HepG2 (cell line): ENCODE results near the gene TGM2. TPM values are rescaled to one million over a fixed set of nuclear protein-coding genes. Genes with fewer than 3 reads are reported as not detected.

Source experiments
- ELF3 ChIP-seq: IDR thresholded peaks from 2 replicates; pipeline ENCODE4 v1.6.1; 2016; ENCODE audit warnings: missing genetic modification reagents, missing compliant biosample characterization
- MTA1 ChIP-seq: sonication (generic); formaldehyde crosslinking; IDR thresholded peaks from 2 replicates; pipeline ENCODE4 v1.4.0; 2020; ENCODE audit warnings: missing genetic modification reagents, mild to moderate bottlenecking, borderline replicate concordance
- RFX5 ChIP-seq: IDR thresholded peaks from 2 replicates; pipeline ENCODE4 v1.6.1; 2011; ENCODE audit warnings: low read depth, low read length, improper control_type of control experiment
- SRSF4 ChIP-seq: fragments of 200-400 bp; formaldehyde crosslinking; IDR thresholded peaks from one replicate; pipeline ENCODE4 v1.6.1; 2018; ENCODE audit warnings: mild to moderate bottlenecking, low read depth, low read length, moderate library complexity; ENCODE audit not compliant: poor library complexity, severe bottlenecking
- TGIF2 ChIP-seq: IDR thresholded peaks from 2 replicates; pipeline ENCODE4 v1.6.1; 2016; ENCODE audit warnings: control low read depth, missing compliant biosample characterization
- TSC22D2 ChIP-seq: sonication (generic); formaldehyde crosslinking; IDR thresholded peaks from 2 replicates; pipeline ENCODE4 v1.5.1; 2020; ENCODE audit warnings: missing genetic modification reagents, mild to moderate bottlenecking, borderline replicate concordance
- ZNF10 ChIP-seq: sonication (generic); formaldehyde crosslinking; IDR thresholded peaks from 2 replicates; pipeline ENCODE4 v1.4.0; 2020; ENCODE audit warnings: mild to moderate bottlenecking, low read depth, missing genetic modification reagents, borderline replicate concordance
- ZNF124 ChIP-seq: sonication (generic); formaldehyde crosslinking; IDR thresholded peaks from 2 replicates; pipeline ENCODE4 v1.4.0; 2020; ENCODE audit warnings: missing genetic modification reagents
- ZNF335 ChIP-seq: sonication (generic); formaldehyde crosslinking; IDR thresholded peaks from 2 replicates; pipeline ENCODE4 v1.4.0; 2020; ENCODE audit warnings: missing genetic modification reagents
- ZNF34 ChIP-seq: sonication (generic); formaldehyde crosslinking; IDR thresholded peaks from 2 replicates; pipeline ENCODE4 v1.4.0; 2020; ENCODE audit warnings: mild to moderate bottlenecking, missing genetic modification reagents, borderline replicate concordance
- ZNF619 ChIP-seq: sonication (generic); formaldehyde crosslinking; IDR thresholded peaks from 2 replicates; pipeline ENCODE4 v1.4.0; 2020; ENCODE audit warnings: mild to moderate bottlenecking, missing genetic modification reagents
- polyA plus RNA-seq, 8 experiments: library from polyadenylated mRNA; depleted of rRNA in 3 of 8; stranded (reverse) in 7 of 8; unstranded in 1 of 8; fragments of >200 nt; fragmentation: Illumina TruSeq in 4 of 8; extraction: Trizol in 4 of 8; gene quantifications; 2 replicates each; pipeline versions ENCODE4 v1.2.1 to v1.2.3, GENCODE V29; 2011 to 2016; ENCODE audit warnings: low read depth in 4 of 8, missing spikeins in 1 of 8, mixed read lengths in 1 of 8; ENCODE audit not compliant: insufficient read depth in 1 of 8
- total RNA-seq, 5 experiments: library from RNA; depleted of rRNA; stranded (reverse); fragments of >200 nt; fragmentation: Illumina TruSeq; extraction: Trizol; gene quantifications; 2 replicates each; pipeline ENCODE4 v1.2.3, GENCODE V29; 2016; ENCODE audit warnings: low read depth in 1 of 5
- TF ChIP-seq, protein P1 (sequence below): sonication (generic); formaldehyde crosslinking; IDR thresholded peaks from 2 replicates; pipeline ENCODE4 v1.8.1; 2023; ENCODE audit warnings: missing genetic modification reagents, mild to moderate bottlenecking, borderline replicate concordance
- TF ChIP-seq, protein P2 (sequence below): IDR thresholded peaks from 2 replicates; pipeline ENCODE4 v1.6.1; 2016; ENCODE audit warnings: missing compliant biosample characterization, missing genetic modification reagents, borderline replicate concordance
- TF ChIP-seq, protein P3 (sequence below): IDR thresholded peaks from 2 replicates; pipeline ENCODE4 v1.6.1; 2018; ENCODE audit warnings: missing genetic modification reagents, mild to moderate bottlenecking, missing compliant biosample characterization
- TF ChIP-seq, protein P4 (sequence below): IDR thresholded peaks from 2 replicates; pipeline ENCODE4 v1.6.1; 2016; ENCODE audit warnings: missing biosample characterization, missing genetic modification reagents, low read depth
- TF ChIP-seq, protein P5 (sequence below): sonication (generic); formaldehyde crosslinking; IDR thresholded peaks from 2 replicates; pipeline ENCODE4 v1.5.1; 2020; ENCODE audit warnings: missing genetic modification reagents, mild to moderate bottlenecking, borderline replicate concordance
- TF ChIP-seq, protein P6 (sequence below): sonication (generic); formaldehyde crosslinking; IDR thresholded peaks from 2 replicates; pipeline ENCODE4 v1.4.0; 2020; ENCODE audit warnings: missing genetic modification reagents, low read depth, mild to moderate bottlenecking, borderline replicate concordance
- TF ChIP-seq, protein P7 (sequence below): sonication (generic); formaldehyde crosslinking; IDR thresholded peaks from 2 replicates; pipeline ENCODE4 v1.4.0; 2020; ENCODE audit warnings: missing genetic modification reagents
- TF ChIP-seq, protein P8 (sequence below): sonication (generic); formaldehyde crosslinking; IDR thresholded peaks from 2 replicates; pipeline ENCODE4 v1.8.1; 2023; ENCODE audit warnings: mild to moderate bottlenecking, missing genetic modification reagents, borderline replicate concordance
- TF ChIP-seq, protein P9 (sequence below): sonication (generic); formaldehyde crosslinking; IDR thresholded peaks from 2 replicates; pipeline ENCODE4 v1.8.0; 2022; ENCODE audit warnings: mild to moderate bottlenecking, missing genetic modification reagents, moderate library complexity

The TGM2 gene
- total and polyA plus RNA-seq, 2 of the 13 experiments (the other 11 are each of a cell fraction or from before 2014, with no cell fraction given), result 4.2 to 46.4 TPM

DNA sequence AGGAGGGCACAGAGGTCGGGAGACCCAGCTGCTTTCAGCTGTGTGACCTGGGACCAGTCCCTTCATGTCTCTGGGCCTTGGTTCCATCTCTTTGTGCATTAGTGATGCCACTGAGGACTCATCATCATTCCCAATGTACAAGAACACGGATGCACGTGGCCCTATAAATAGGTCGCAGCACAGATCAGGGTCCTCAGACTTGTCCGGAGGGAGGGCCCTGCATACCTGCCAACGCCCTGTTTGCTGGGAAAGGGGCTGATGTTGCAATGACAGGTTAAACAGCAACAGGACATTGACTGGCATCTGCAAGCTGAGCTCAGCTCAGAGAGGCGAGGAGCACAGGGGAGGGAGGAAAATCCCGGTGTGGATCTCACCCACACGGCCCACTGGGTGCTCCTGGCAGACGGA lies 21.8 kb downstream of the TGM2 start (continued):
- TF ChIP-seq, protein P1, sequence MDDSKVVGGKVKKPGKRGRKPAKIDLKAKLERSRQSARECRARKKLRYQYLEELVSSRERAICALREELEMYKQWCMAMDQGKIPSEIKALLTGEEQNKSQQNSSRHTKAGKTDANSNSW (CRISPR knock-in tag), result no peak
- TF ChIP-seq ZNF619 (CRISPR knock-in tag), result no peak
- TF ChIP-seq ELF3 (CRISPR knock-in tag), result peak; percentile 99
- TF ChIP-seq, protein P2, sequence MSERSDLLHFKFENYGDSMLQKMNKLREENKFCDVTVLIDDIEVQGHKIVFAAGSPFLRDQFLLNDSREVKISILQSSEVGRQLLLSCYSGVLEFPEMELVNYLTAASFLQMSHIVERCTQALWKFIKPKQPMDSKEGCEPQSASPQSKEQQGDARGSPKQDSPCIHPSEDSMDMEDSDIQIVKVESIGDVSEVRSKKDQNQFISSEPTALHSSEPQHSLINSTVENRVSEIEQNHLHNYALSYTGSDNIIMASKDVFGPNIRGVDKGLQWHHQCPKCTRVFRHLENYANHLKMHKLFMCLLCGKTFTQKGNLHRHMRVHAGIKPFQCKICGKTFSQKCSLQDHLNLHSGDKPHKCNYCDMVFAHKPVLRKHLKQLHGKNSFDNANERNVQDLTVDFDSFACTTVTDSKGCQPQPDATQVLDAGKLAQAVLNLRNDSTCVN (CRISPR knock-in tag), result peak; percentile 90; the same call in 1 of the 2 replicates
- TF ChIP-seq, protein P3, sequence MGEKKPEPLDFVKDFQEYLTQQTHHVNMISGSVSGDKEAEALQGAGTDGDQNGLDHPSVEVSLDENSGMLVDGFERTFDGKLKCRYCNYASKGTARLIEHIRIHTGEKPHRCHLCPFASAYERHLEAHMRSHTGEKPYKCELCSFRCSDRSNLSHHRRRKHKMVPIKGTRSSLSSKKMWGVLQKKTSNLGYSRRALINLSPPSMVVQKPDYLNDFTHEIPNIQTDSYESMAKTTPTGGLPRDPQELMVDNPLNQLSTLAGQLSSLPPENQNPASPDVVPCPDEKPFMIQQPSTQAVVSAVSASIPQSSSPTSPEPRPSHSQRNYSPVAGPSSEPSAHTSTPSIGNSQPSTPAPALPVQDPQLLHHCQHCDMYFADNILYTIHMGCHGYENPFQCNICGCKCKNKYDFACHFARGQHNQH (CRISPR knock-in tag), result peak; percentile 98
- TF ChIP-seq MTA1 (CRISPR knock-in tag), result peak; percentile 89
- TF ChIP-seq ZNF124, result peak; percentile 96
- TF ChIP-seq ZNF34 (CRISPR knock-in tag), result peak; percentile 94; the same call in 1 of the 2 replicates
- TF ChIP-seq, protein P4, sequence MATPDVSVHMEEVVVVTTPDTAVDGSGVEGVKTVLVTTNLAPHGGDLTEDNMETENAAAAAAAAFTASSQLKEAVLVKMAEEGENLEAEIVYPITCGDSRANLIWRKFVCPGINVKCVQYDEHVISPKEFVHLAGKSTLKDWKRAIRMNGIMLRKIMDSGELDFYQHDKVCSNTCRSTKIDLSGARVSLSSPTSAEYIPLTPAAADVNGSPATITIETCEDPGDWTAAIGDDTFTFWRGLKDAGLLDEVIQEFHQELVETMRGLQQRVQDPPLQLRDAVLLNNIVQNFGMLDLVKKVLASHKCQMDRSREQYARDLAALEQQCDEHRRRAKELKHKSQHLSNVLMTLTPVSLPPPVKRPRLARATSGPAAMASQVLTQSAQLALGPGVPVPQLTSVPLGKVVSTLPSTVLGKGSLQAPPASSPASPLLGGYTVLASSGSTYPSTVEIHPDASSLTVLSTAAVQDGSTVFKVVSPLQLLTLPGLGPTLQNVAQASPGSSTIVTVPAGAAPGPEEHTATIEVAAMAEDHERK (CRISPR knock-in tag), result no peak
- TF ChIP-seq, protein P5, sequence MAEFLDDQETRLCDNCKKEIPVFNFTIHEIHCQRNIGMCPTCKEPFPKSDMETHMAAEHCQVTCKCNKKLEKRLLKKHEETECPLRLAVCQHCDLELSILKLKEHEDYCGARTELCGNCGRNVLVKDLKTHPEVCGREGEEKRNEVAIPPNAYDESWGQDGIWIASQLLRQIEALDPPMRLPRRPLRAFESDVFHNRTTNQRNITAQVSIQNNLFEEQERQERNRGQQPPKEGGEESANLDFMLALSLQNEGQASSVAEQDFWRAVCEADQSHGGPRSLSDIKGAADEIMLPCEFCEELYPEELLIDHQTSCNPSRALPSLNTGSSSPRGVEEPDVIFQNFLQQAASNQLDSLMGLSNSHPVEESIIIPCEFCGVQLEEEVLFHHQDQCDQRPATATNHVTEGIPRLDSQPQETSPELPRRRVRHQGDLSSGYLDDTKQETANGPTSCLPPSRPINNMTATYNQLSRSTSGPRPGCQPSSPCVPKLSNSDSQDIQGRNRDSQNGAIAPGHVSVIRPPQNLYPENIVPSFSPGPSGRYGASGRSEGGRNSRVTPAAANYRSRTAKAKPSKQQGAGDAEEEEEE (CRISPR knock-in tag), result no peak
- TF ChIP-seq SRSF4, result no peak
- TF ChIP-seq, protein P6, sequence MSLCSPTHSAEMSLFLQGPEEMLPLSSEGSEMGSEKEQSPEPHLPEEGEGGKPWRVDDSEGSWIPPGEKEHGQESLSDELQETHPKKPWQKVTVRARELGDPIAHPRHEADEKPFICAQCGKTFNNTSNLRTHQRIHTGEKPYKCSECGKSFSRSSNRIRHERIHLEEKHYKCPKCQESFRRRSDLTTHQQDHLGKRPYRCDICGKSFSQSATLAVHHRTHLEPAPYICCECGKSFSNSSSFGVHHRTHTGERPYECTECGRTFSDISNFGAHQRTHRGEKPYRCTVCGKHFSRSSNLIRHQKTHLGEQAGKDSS (CRISPR knock-in tag), result peak; percentile 98
- TF ChIP-seq, protein P7, sequence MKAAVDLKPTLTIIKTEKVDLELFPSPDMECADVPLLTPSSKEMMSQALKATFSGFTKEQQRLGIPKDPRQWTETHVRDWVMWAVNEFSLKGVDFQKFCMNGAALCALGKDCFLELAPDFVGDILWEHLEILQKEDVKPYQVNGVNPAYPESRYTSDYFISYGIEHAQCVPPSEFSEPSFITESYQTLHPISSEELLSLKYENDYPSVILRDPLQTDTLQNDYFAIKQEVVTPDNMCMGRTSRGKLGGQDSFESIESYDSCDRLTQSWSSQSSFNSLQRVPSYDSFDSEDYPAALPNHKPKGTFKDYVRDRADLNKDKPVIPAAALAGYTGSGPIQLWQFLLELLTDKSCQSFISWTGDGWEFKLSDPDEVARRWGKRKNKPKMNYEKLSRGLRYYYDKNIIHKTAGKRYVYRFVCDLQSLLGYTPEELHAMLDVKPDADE, result no peak
- peak; percentile 46; the same call in 1 of the 2 replicates for TF ChIP-seq RFX5
- TF ChIP-seq ZNF10 (CRISPR knock-in tag), result no peak
- peak; percentile 97 for TF ChIP-seq TSC22D2
- TF ChIP-seq, protein P8, sequence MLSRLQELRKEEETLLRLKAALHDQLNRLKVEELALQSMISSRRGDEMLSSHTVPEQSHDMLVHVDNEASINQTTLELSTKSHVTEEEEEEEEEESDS (CRISPR knock-in tag), result no peak
- TF ChIP-seq, protein P9, sequence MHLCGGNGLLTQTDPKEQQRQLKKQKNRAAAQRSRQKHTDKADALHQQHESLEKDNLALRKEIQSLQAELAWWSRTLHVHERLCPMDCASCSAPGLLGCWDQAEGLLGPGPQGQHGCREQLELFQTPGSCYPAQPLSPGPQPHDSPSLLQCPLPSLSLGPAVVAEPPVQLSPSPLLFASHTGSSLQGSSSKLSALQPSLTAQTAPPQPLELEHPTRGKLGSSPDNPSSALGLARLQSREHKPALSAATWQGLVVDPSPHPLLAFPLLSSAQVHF (CRISPR knock-in tag), result 0 out of 2 replicates have a peak, but pooled peaks have one; percentile 19
- TF ChIP-seq ZNF335 (CRISPR knock-in tag), result peak; percentile 94
- peak; percentile 95 for TF ChIP-seq TGIF2 (CRISPR knock-in tag)
